ENCODE data around the gene C1QL2. TPM values are rescaled to one million over a fixed set of nuclear protein-coding genes. Genes with fewer than 3 reads are reported as not detected.

The C1QL2 gene
- total and polyA plus RNA-seq, 7 donors = 0.03 TPM; not detected in 6

GRCh38 chr2:119195001-119195400 is 36.5 kb upstream of the C1QL2 start:
- no peaks in the 10 kb centered on the region for H3K36me3 ChIP-seq (ENCODE audit: insufficient read depth in 1 of 2, low read depth in 1 of 2)
- intact Hi-C loops (cut with DNase I) = no loop called here
- H3K27me3 ChIP-seq (ENCODE audit: insufficient read depth in 3 of 3, low read length in 2 of 3) = peaks cover 0 to 3% (median 2%) of the 10 kb centered on the region in 3 donors
- no peak for TF ChIP-seq CTCF (IDR thresholded peaks at IDR 0.05)
- H3K4me1 ChIP-seq = no peaks in the 10 kb centered on the region
- ATAC-seq = no peak
- H3K4me3 ChIP-seq = no peak overlapping the region
- no peak overlapping the region for H3K27ac ChIP-seq
- H3K9me3 ChIP-seq = no peaks in the 10 kb centered on the region
- DNase-seq = no peak
- 85 to 89% (median 88%) methylated on average over 5 of the region's 5 CpGs for WGBS, 3 donors

- Histone ChIP-seq H3K27ac (no peak overlapping the region), H3K4me3 (no peak overlapping the region), H3K27me3 (ENCODE audit: insufficient read depth in 3 of 3, low read length in 2 of 3) (peaks cover 0 to 3% (median 2%) of the 10 kb centered on the region in 3 donors), H3K4me1 (no peaks in the 10 kb centered on the region), H3K9me3 (no peaks in the 10 kb centered on the region), H3K36me3 (ENCODE audit: insufficient read depth in 1 of 2, low read depth in 1 of 2) (no peaks in the 10 kb centered on the region)
- intact Hi-C loops (cut with DNase I) = no loop called here
- no peak for TF ChIP-seq CTCF (IDR thresholded peaks at IDR 0.05)
- no peak for ATAC-seq
- DNase-seq = no peak
- WGBS, 3 donors = 65 to 69% (median 66%) methylated on average over 6 of the region's 6 CpGs
Measured at GRCh38 chr2:119192893-119193292, 34.3 kb upstream of the C1QL2 start.

GRCh38 chr2:119190321-119191111 is 32.0 kb upstream of the C1QL2 start:
- Histone ChIP-seq H3K36me3 (ENCODE audit: insufficient read depth in 1 of 2, low read depth in 1 of 2) (no peaks in the 10 kb centered on the region), H3K27me3 (ENCODE audit: insufficient read depth in 3 of 3, low read length in 2 of 3) (peaks cover 0 to 2% (median 0%) of the 10 kb centered on the region in 3 donors), H3K4me1 (no peaks in the 10 kb centered on the region), H3K27ac (no peak overlapping the region), H3K9me3 (no peaks in the 10 kb centered on the region), H3K4me3 (no peak overlapping the region)
- TF ChIP-seq CTCF (IDR thresholded peaks at IDR 0.05) = no peak
- ATAC-seq = no peak
- DNase-seq = no peak
- WGBS, 3 donors = 51 to 57% (median 57%) methylated on average over 8 of the region's 8 CpGs
- intact Hi-C loops (cut with DNase I) = no loop called here

DNA sequence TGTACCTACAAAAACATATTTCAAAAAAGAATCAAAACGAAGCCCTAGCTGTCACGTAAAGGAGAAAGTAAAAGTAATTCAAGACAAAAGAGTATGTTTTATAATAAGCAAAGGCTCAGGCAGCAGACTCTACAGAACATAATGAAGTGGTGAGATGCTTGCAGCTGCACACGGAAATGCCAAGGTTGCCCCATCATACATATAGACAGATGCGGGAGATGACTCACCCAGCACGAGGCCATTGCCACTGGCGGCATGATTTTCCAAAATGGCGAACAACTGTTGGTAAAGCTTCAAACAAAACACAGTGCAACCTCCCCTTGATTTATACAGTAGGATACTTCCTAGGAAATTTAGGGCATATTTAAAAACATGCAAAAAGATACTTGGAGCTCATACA is 26.0 kb upstream of the C1QL2 start:
- intact Hi-C loops (cut with DNase I) = no loop called here
- TF ChIP-seq CTCF (IDR thresholded peaks at IDR 0.05) = no peak
- Histone ChIP-seq H3K36me3 (ENCODE audit: insufficient read depth in 1 of 2, low read depth in 1 of 2) (no peaks in the 10 kb centered on the region), H3K27me3 (ENCODE audit: insufficient read depth in 3 of 3, low read length in 2 of 3) (no peaks in the 10 kb centered on the region), H3K27ac (no peak overlapping the region), H3K9me3 (no peaks in the 10 kb centered on the region), H3K4me1 (no peaks in the 10 kb centered on the region), H3K4me3 (no peak overlapping the region)
- 85 to 88% (median 87%) methylated on average over 7 of the region's 7 CpGs for WGBS, 3 donors
- ATAC-seq = no peak
- DNase-seq = no peak

All from psoas muscle (tissue), 8 donors.